ENCODE results near the gene FUCA1.

- TF ChIP-seq CTCF (IDR thresholded peaks at IDR 0.05; ENCODE audit: low read depth, low read length, poor library complexity, severe bottlenecking) (no peak), EZH2phosphoT487 (IDR thresholded peaks at IDR 0.05; ENCODE audit: borderline replicate concordance, low read length) (no peak)
Observed at GRCh38 chr1:23889074-23889473, 21.0 kb upstream of the FUCA1 start.
